ENCODE data around the gene ZNF438. TPM values are rescaled to one million over a fixed set of nuclear protein-coding genes. Genes with fewer than 3 reads are reported as not detected.

The ZNF438 gene
- total and polyA plus RNA-seq, 2 of the 8 experiments (the other 6 are each of a cell fraction or from before 2014, with no cell fraction given): 0.95 to 1.7 TPM

- TF ChIP-seq CHD7 (IDR thresholded peaks at IDR 0.05; ENCODE audit: insufficient replicate concordance, low read length): no peak
- TF ChIP-seq KDM5A (IDR thresholded peaks at IDR 0.05; ENCODE audit: low read length): no peak
- no peak for TF ChIP-seq TAF1 (IDR thresholded peaks at IDR 0.05; ENCODE audit: low read depth, low read length)
- no peak for TF ChIP-seq YY1 (IDR thresholded peaks at IDR 0.05; ENCODE audit: low read depth, low read length)
- TF ChIP-seq PHF8 (conservative IDR thresholded peaks at IDR 0.05; ENCODE audit: low read depth, low read length): no peak
- no peak for TF ChIP-seq RXRA (IDR thresholded peaks at IDR 0.05; ENCODE audit: insufficient read depth, low read depth, low read length)
Observed at GRCh38 chr10:31070025-31070424, 38.4 kb upstream of the ZNF438 start (continued).
